GM19043 (cell line): ENCODE measurements around the gene TBX1.

Source experiments
- ATAC-seq: cut with Tn5 transposase; IDR thresholded peaks from one replicate; pipeline ENCODE4 v1.9.1; 2021; ENCODE audit warnings: low read depth; ENCODE audit not compliant: unreplicated experiment

TBX1 gene

GRCh38 chr22:19760058-19760950 lies at the start of gene TBX1:
Gene TBX1 (plus strand): TSS chr22:19760778. CDS start chr22:19760844, 66 bp downstream.
- no peak for ATAC-seq

GRCh38 chr22:19713245-19713644 lies 47.3 kb upstream of the TBX1 start:
- no peak for ATAC-seq

GRCh38 chr22:19713650-19714311 lies 46.8 kb upstream of the TBX1 start:
- ATAC-seq = no peak

GRCh38 chr22:19714312-19715187 lies 46.0 kb upstream of the TBX1 start, which contains the start of gene SEPTIN5:
Gene SEPTIN5 (plus strand): TSS chr22:19714503. CDS start chr22:19714589, 86 bp downstream.
- no peak for ATAC-seq

GRCh38 chr22:19715188-19715930 lies 45.2 kb upstream of the TBX1 start:
- ATAC-seq = no peak

- ATAC-seq = no peak
Observed at GRCh38 chr22:19716041-19716828, 44.3 kb upstream of the TBX1 start.

GRCh38 chr22:19716829-19717105 lies 43.8 kb upstream of the TBX1 start:
- ATAC-seq = no peak

- ATAC-seq = no peak
Observed at GRCh38 chr22:19717181-19717580, 43.4 kb upstream of the TBX1 start.

- ATAC-seq = no peak
Observed at GRCh38 chr22:19717691-19718455, 42.7 kb upstream of the TBX1 start.

- no peak for ATAC-seq
Observed at GRCh38 chr22:19718456-19719049, 42.0 kb upstream of the TBX1 start.

- ATAC-seq = no peak
Observed at GRCh38 chr22:19719050-19719482, 41.5 kb upstream of the TBX1 start.

GRCh38 chr22:19719488-19720021 lies 41.0 kb upstream of the TBX1 start:
- ATAC-seq = no peak

- no peak for ATAC-seq
Observed at GRCh38 chr22:19720150-19720827, 40.3 kb upstream of the TBX1 start.

GRCh38 chr22:19720999-19721329 lies 39.6 kb upstream of the TBX1 start:
- no peak for ATAC-seq

- no peak for ATAC-seq
Observed at GRCh38 chr22:19721330-19722177, 39.0 kb upstream of the TBX1 start.

- ATAC-seq = no peak
Observed at GRCh38 chr22:19722178-19722981, 38.2 kb upstream of the TBX1 start.
